T-cell (primary cell): Measurements from ENCODE around the gene CHRNA10. TPM values are rescaled to one million over a fixed set of nuclear protein-coding genes. Genes with fewer than 3 reads are reported as not detected.

Experiments
- ATAC-seq, 4 experiments: fragments of 200-7000 bp in 3 of 4; fragments of 150-1000 bp in 1 of 4; cut with Tn5 transposase; replicated peaks in 1 of 4; 1 replicate in 3 of 4; 2 replicates in 1 of 4; pipeline ENCODE4 v1.10.0; 2021; ENCODE audit warnings: moderate library complexity in 3 of 4, mild to moderate bottlenecking in 2 of 4, moderate number of reproducible peaks in 1 of 4
- CTCF ChIA-PET, 2 donors: fragments of 300-600 bp; sonication (Branson Sonifier 250); formaldehyde crosslinking; loops; one replicate each; lab custom pipeline; 2022; ENCODE audit warnings: antibody characterized with exemption in 2 of 2; lab: Charles Lee
- POLR2A ChIA-PET, 2 donors: fragments of 300-600 bp; sonication (Branson Sonifier 250); formaldehyde crosslinking; loops; one replicate each; lab custom pipeline; 2022; ENCODE audit warnings: antibody characterized with exemption in 2 of 2; lab: Charles Lee
- DNase-seq, 35 experiments: peaks; one replicate each; pipeline versions ENCODE4 v3.0.0 to v3.0.0-alpha.2; 2013 to 2023
- H3K27ac ChIP-seq: one replicate; pipeline ENCODE4 v1.5.1; 2013; ENCODE audit warnings: low read length
- H3K27me3 ChIP-seq, 2 experiments: replicated peaks in 1 of 2; 1 replicate in 1 of 2; 2 replicates in 1 of 2; pipeline versions ENCODE4 v1.6.1 to v1.7.0; 2013; ENCODE audit warnings: low read length in 1 of 2, mixed read lengths in 1 of 2; ENCODE audit not compliant: control insufficient read depth in 2 of 2, insufficient read depth in 2 of 2; ENCODE audit errors: extremely low read depth in 1 of 2
- H3K36me3 ChIP-seq, 2 donors: 1 replicate in 1 of 2; 2 replicates in 1 of 2; pipeline versions ENCODE4 v1.6.1 to v1.7.0; 2013; ENCODE audit warnings: low read length in 1 of 2; ENCODE audit not compliant: control insufficient read depth in 2 of 2, insufficient read depth in 1 of 2; ENCODE audit errors: extremely low read depth in 1 of 2
- H3K4me1 ChIP-seq, 2 experiments: 1 replicate in 1 of 2; 2 replicates in 1 of 2; pipeline versions ENCODE4 v1.6.1 to v1.7.0; 2013; ENCODE audit warnings: low read length in 2 of 2, mixed read lengths in 1 of 2; ENCODE audit not compliant: insufficient read depth in 2 of 2, control insufficient read depth in 1 of 2; ENCODE audit errors: extremely low read depth in 1 of 2
- H3K4me3 ChIP-seq, 2 donors: 1 replicate in 1 of 2; 2 replicates in 1 of 2; pipeline versions ENCODE4 v1.5.1 to v1.7.0; 2013; ENCODE audit warnings: mild to moderate bottlenecking in 2 of 2, low read length in 1 of 2, moderate library complexity in 1 of 2; ENCODE audit not compliant: control insufficient read depth in 1 of 2; ENCODE audit errors: extremely low read depth in 1 of 2
- H3K9me3 ChIP-seq: 2 replicates; pipeline ENCODE4 v1.7.0; 2013
- H3K27ac Mint-ChIP-seq, 2 donors: one replicate each; pipeline ENCODE4 v1.8.0; 2020 to 2021; ENCODE audit warnings: mild to moderate bottlenecking in 2 of 2, mixed read lengths in 2 of 2
- H3K27me3 Mint-ChIP-seq, 2 donors: one replicate each; pipeline ENCODE4 v1.8.0; 2021 to 2022; ENCODE audit warnings: mixed read lengths in 2 of 2
- H3K36me3 Mint-ChIP-seq: one replicate; pipeline ENCODE4 v1.8.0; 2021; ENCODE audit warnings: mixed read lengths
- H3K4me1 Mint-ChIP-seq, 3 donors: one replicate each; pipeline ENCODE4 v1.8.0; 2020 to 2022; ENCODE audit warnings: mixed read lengths in 3 of 3, mild to moderate bottlenecking in 1 of 3
- H3K4me3 Mint-ChIP-seq, 3 donors: one replicate each; pipeline ENCODE4 v1.8.0; 2020 to 2022; ENCODE audit warnings: mild to moderate bottlenecking in 3 of 3, mixed read lengths in 3 of 3, moderate library complexity in 3 of 3
- H3K9me3 Mint-ChIP-seq, 3 donors: one replicate each; pipeline ENCODE4 v1.8.0; 2020 to 2022; ENCODE audit warnings: mixed read lengths in 3 of 3
- WGBS: methylation state at CpG from one replicate; pipeline ENCODE4 v1.1.5; 2013; ENCODE audit warnings: missing lambda C conversion rate; ENCODE audit not compliant: insufficient coverage; 5-methylcytosine and 5-hydroxymethylcytosine counted together
- total RNA-seq, 35 experiments: library from RNA in 6 of 35; stranded (reverse) in 6 of 35; fragments of 120-200 nt in 1 of 35; gene quantifications; one replicate each; pipeline versions ENCODE4 v1.2.1 to v1.2.4 and lab custom pipeline; 2013 to 2026

CHRNA10 gene
- total RNA-seq, 5 donors from 2014 or later (not counting 1 experiment from before 2014, with no cell fraction given) = 1.2 to 4.0 (median 2.4) TPM

DNA sequence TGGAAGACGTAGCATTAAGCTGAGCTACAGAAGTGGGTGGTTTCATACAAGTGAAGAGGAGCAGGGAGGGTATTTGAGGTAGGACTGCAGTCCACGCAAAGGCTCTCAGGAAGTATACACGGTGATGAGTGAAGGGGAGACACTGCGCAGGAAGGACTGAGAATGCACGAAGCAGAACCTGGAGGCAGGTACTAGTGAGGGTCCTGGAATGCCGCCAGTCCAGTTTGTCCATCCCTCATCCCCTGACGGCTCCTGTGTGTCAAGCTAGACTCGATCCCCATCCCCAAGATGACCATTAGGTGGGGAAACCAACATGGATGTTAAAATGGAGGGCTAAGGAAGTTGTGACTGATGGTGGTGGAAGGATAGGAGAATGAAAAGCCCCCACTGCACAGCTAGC lies 53.2 kb downstream of the CHRNA10 start:
- Histone ChIP-seq H3K9me3 (no peaks in the 10 kb centered on the region), H3K4me3 (no peak overlapping the region), H3K36me3 (no peaks in the 10 kb centered on the region), H3K27me3 (peaks cover 0 to 8% of the 10 kb centered on the region in 2 experiments), H3K27ac (no peak overlapping the region), H3K4me1 (peaks cover 0 to 8% of the 10 kb centered on the region in 2 experiments)
- no peaks in the 10 kb centered on the region for H3K36me3 Mint-ChIP-seq
- H3K4me3 Mint-ChIP-seq = no peak overlapping the region
- DNase-seq (no peak), ATAC-seq (no peak)
- 85% methylated on average over 5 of the region's 8 CpGs for WGBS
- H3K27ac Mint-ChIP-seq = no peak overlapping the region
- H3K9me3 Mint-ChIP-seq = no peaks in the 10 kb centered on the region
- CTCF ChIA-PET = interaction anchor here in 1 of 2 donors (1.2 kb wide), 1 partner anchor 8 kb away, joined by 3 read pairs; no protein-coding TSS in a partner anchor
- peaks cover 13 to 15% (median 13%) of the 10 kb centered on the region in 3 donors for H3K4me1 Mint-ChIP-seq
- no peaks in the 10 kb centered on the region for H3K27me3 Mint-ChIP-seq
- POLR2A ChIA-PET = no interaction called here

DNA sequence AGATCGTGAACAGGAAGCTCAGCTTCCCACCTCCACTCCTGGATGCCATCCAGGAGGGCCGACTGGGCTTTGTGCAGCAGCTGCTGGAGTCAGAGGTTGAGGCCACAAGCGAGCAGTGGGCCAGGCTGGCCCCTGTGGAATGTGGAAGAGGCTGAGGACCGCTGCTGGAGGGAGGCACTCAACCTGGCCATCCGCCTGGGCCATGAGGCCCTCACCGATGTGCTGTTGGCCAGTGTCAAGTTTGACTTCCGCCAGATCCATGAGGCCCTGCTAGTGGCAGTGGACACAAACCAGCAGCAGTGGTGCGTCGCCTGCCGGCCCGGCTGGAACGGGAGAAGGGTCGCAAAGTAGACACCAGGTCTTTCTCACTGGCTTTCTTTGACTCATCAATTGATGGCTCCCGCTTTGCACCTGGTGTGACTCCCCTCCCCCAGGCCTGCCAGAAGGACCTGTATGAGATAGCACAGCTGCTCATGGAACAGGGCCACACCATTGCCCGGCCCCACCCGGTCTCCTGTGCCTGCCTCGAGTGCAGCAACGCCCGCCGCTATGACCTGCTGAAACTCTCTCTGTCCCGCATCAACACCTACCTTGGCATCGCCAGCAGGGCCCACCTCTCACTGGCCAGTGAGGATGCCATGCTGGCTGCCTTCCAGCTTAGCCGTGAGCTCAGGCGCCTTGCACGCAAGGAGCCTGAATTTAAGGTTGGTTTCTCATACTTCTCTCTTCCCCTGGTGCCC lies 54.3 kb downstream of the CHRNA10 start:
- 96% methylated on average over 21 of the region's 25 CpGs for WGBS
- DNase-seq = no peak
- peaks cover 0 to 5% (median 0%) of the 10 kb centered on the region in 3 donors for H3K9me3 Mint-ChIP-seq
- no peaks in the 10 kb centered on the region for H3K36me3 ChIP-seq
- H3K27ac ChIP-seq = no peak overlapping the region
- H3K27me3 ChIP-seq = peaks cover 0 to 8% of the 10 kb centered on the region in 2 experiments
- no peak overlapping the region for H3K4me3 ChIP-seq
- ChIA-PET CTCF (no interaction called here), POLR2A (no interaction called here)
- peaks cover 13 to 15% (median 13%) of the 10 kb centered on the region in 3 donors for H3K4me1 Mint-ChIP-seq
- H3K36me3 Mint-ChIP-seq = no peaks in the 10 kb centered on the region
- H3K9me3 ChIP-seq = no peaks in the 10 kb centered on the region
- H3K27me3 Mint-ChIP-seq = no peaks in the 10 kb centered on the region
- no peak overlapping the region for H3K27ac Mint-ChIP-seq
- peaks cover 0 to 8% of the 10 kb centered on the region in 2 experiments for H3K4me1 ChIP-seq
- no peak overlapping the region for H3K4me3 Mint-ChIP-seq
- ATAC-seq = no peak

DNA sequence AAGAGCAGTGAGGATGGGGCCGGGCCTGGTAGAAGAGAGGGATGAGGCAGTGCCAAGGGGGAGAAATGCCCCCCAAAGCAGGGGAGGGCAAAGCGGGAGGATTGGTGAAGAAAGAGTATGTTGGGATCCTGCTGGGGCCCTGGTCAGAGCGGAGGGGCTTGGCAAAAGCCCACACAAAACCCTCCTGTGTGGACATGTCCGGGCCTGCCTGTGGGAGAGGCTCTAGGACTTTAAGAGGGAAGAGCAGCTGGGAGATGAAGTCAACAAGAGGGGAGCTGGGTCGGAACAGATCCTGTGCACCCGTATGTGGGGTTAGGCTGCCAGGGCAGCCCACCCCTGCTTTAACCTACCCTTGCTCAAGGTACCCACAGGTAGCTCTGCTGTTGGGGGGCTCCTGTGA lies 55.2 kb downstream of the CHRNA10 start:
- H3K27ac Mint-ChIP-seq = no peak overlapping the region
- H3K4me3 Mint-ChIP-seq = no peak overlapping the region
- peaks cover 0 to 8% of the 10 kb centered on the region in 2 experiments for H3K27me3 ChIP-seq
- H3K4me3 ChIP-seq = no peak overlapping the region
- no peaks in the 10 kb centered on the region for H3K27me3 Mint-ChIP-seq
- no peaks in the 10 kb centered on the region for H3K9me3 ChIP-seq
- WGBS = 86% methylated on average over 1 of the region's 6 CpGs
- POLR2A ChIA-PET = no interaction called here
- peaks cover 13 to 15% (median 13%) of the 10 kb centered on the region in 3 donors for H3K4me1 Mint-ChIP-seq
- CTCF ChIA-PET = no interaction called here
- DNase-seq (no peak), ATAC-seq (no peak)
- H3K36me3 Mint-ChIP-seq = no peaks in the 10 kb centered on the region
- peaks cover 0 to 7% (median 0%) of the 10 kb centered on the region in 3 donors for H3K9me3 Mint-ChIP-seq
- peaks cover 0 to 8% of the 10 kb centered on the region in 2 experiments for H3K4me1 ChIP-seq
- H3K36me3 ChIP-seq = no peaks in the 10 kb centered on the region
- no peak overlapping the region for H3K27ac ChIP-seq

Other genes starting within 250 kb of the CHRNA10 start
- not detected for gene ART5, start 29.4 kb downstream of the CHRNA10 start, total RNA-seq
- gene ART1, start 26.3 kb downstream of the CHRNA10 start, total RNA-seq = not detected
- gene NUP98, start 126.2 kb upstream of the CHRNA10 start, total RNA-seq = 100 to 1,000 TPM in 3 of 5 donors, 10 to 100 TPM in 2; 89.1 to 105 (median 102) TPM
- 10 to 100 TPM; 22.5 to 28.2 (median 24.6) TPM for gene PGAP2, start 137.2 kb upstream of the CHRNA10 start, total RNA-seq
- 100 to 1,000 TPM in 4 of 5 donors, 10 to 100 TPM in 1; 88.1 to 108 (median 106) TPM for gene RHOG, start 169.6 kb upstream of the CHRNA10 start, total RNA-seq
- gene STIM1, start 184.3 kb upstream of the CHRNA10 start, total RNA-seq = 100 to 1,000 TPM in 2 of 5 donors, 10 to 100 TPM in 3; 87.6 to 139 (median 94.5) TPM